H1 (cell line): Measurements from ENCODE around the gene CEBPE. TPM values are rescaled to one million over a fixed set of nuclear protein-coding genes. Genes with fewer than 3 reads are reported as not detected.

ENCODE experiments used
- CBX5 ChIP-seq: fragments of 300-800, 300-1000 bp; sonication (generic); IDR thresholded peaks from 2 replicates; pipeline ENCODE4 v1.7.1; 2016; ENCODE audit warnings: antibody characterized with exemption, low read length, low read depth
- GABPA ChIP-seq: IDR thresholded peaks from 2 replicates; pipeline ENCODE4 v1.6.1; 2011; ENCODE audit warnings: mild to moderate bottlenecking, low read length, moderate library complexity, borderline replicate concordance; ENCODE audit not compliant: insufficient read depth
- KDM4A ChIP-seq: IDR thresholded peaks from one replicate; pipeline ENCODE4 v1.7.1; 2012; ENCODE audit warnings: low read depth, mild to moderate bottlenecking, moderate library complexity, low read length, inconsistent platforms; ENCODE audit not compliant: severe bottlenecking
- NANOG ChIP-seq: IDR thresholded peaks from 2 replicates; pipeline ENCODE4 v1.6.1; 2011; ENCODE audit warnings: low read length, low read depth, mild to moderate bottlenecking, inconsistent platforms; ENCODE audit not compliant: insufficient read depth, poor library complexity, severe bottlenecking
- POLR2A ChIP-seq, 2 experiments: IDR thresholded peaks; 1 replicate in 1 of 2; 2 replicates in 1 of 2; pipeline ENCODE4 v1.6.1; 2011; ENCODE audit warnings: low read depth in 2 of 2, low read length in 2 of 2, mild to moderate bottlenecking in 2 of 2; ENCODE audit errors: control extremely low read depth in 1 of 2
- ZNF274 ChIP-seq: IDR thresholded peaks from 2 replicates; pipeline ENCODE4 v1.7.0; 2012; ENCODE audit warnings: low read length, borderline replicate concordance; ENCODE audit errors: extremely low read depth
- polyA plus RNA-seq, 7 experiments: library from polyadenylated mRNA; depleted of rRNA in 3 of 7; stranded (reverse) in 5 of 7; unstranded in 2 of 7; fragments of >200 nt in 5 of 7; fragments of 200-250 nt in 2 of 7; gene quantifications; 1 replicate in 5 of 7; 2 replicates in 1 of 7; 4 replicates in 1 of 7; pipeline versions ENCODE4 v1.2.1 to v1.2.3, GENCODE V29; 2011 to 2013; ENCODE audit warnings: missing spikeins in 2 of 7, mixed read lengths in 2 of 7
- total RNA-seq: library from RNA; stranded (reverse); fragmentation: NEBNext Ultra II Directional; extraction: Animal tissue kit (Norgen Biotek cat#: 25700); gene quantifications from 2 replicates; pipeline ENCODE4 v1.2.1, GENCODE V29; 2021
- TF ChIP-seq, protein P1 (sequence below): IDR thresholded peaks from 2 replicates; pipeline ENCODE4 v1.6.1; 2012; ENCODE audit warnings: inconsistent platforms

The CEBPE gene
- total and polyA plus RNA-seq, 2 of the 8 experiments (the other 6 are each of a cell fraction or from before 2014, with no cell fraction given): 0.05 TPM; not detected in 1

DNA sequence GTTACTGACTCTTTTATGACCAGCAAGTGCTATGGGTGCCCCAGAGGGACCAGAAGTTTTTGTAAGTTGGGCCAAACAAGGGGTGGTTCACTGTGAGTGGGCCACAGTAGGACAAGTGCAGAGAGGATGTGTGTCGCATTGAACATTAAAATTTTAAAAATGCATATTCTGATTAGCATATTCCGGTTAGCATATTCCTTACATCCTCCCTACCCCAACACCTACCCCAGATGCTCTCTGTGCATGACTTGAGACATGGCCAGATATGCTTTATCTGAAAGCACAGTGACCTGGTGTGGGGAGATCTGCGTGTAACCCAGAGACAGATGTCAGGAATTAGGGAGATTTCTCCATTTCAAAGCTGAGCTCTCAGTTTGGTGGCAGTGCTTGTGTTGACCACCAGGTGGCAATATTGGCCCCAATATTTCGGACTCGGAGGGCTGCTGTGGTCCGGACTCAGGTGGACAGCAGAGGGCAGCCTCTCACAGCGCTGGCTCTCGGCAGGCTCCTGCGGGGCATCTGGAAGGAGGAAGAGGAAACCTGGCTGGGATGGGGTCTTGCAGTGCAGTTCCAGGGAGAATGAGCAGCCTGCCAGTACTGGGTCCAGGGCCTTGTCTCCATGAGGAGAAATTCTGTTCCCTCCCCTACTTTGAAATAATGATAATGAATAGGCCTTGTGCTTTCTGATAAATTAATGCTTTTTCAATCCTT, 1.6 kb upstream of the CEBPE start (continued):
- TF ChIP-seq GABPA (no peak), CBX5 (no peak), ZNF274 (no peak), KDM4A (no peak), POLR2A (IDR thresholded peaks at IDR 0.05; ENCODE audit: control extremely low read depth in 1 of 2, low read depth in 2 of 2, low read length in 2 of 2) (no peak), NANOG (no peak)
- TF ChIP-seq, protein P1, sequence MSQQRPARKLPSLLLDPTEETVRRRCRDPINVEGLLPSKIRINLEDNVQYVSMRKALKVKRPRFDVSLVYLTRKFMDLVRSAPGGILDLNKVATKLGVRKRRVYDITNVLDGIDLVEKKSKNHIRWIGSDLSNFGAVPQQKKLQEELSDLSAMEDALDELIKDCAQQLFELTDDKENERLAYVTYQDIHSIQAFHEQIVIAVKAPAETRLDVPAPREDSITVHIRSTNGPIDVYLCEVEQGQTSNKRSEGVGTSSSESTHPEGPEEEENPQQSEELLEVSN: no peak
